Left cardiac atrium (tissue), 4 donors: ENCODE data around the gene DCUN1D5. TPM values are rescaled to one million over a fixed set of nuclear protein-coding genes. Genes with fewer than 3 reads are reported as not detected.
A peak's percentile ranks its signal among the peaks of the same experiment; 100 is the strongest.
"Not testable (repeated sequence)": the region's sequence is repeated elsewhere in the genome, so short reads cannot be mapped to it uniquely, and the experiment has no call there.

Experiments used
- ATAC-seq, 2 donors: fragments of 200-7000 bp; cut with Tn5 transposase; one replicate each; pipeline ENCODE4 v1.9.1; 2020; ENCODE audit warnings: mild to moderate bottlenecking in 2 of 2, moderate library complexity in 2 of 2
- DNase-seq: peaks from one replicate; pipeline ENCODE4 v3.0.0-alpha.2; 2020
- intact Hi-C, 2 donors: fragments of 100-400 bp; cut with DNase I; formaldehyde crosslinking; loops; one replicate each; pipeline versions ENCODE4 v1.14.1 to v1.15.1; 2022 to 2023
- total RNA-seq, 2 donors: library from RNA; stranded (reverse); fragmentation: NEBNext Ultra II Directional; extraction: Animal tissue kit (Norgen Biotek cat#: 25700); gene quantifications; one replicate each; pipeline ENCODE4 v1.2.1, GENCODE V29; 2021
- donor health status: DM: no; HTN: yes; CAD: no.
- donor health status: DM: no; HTN: yes; CAD: no; lungs with severe emphysema.
- donor health status: DM: yes; HTN: yes; CAD: no.
- donor health status: Dilated cardiomyopathy.

Gene DCUN1D5
- total RNA-seq, 2 donors from 2014 or later, result 18.5 to 25.4 TPM

GRCh38 chr11:103069367-103069766, 22.6 kb downstream of the DCUN1D5 start:
- DNase-seq (no peak), ATAC-seq (no peak)
- intact Hi-C loops, result no loop called here

DNA sequence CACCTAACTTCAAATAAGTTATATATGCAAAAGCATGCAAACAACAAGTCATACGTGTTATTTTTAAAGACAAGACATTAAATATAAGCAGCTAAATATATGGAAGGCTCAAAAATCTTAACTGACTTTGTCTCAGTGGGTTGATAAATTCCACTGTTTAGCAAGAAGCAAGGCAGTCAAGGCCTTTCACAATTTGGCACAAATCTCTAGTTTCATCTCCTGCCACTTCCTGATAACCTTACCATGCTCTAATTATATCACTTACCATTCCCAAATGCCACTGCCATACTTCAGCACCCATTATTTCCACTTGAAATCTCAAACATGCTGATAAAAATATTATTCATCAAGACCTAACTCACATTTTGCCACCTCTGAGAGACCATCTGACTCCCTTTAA, 24.8 kb downstream of the DCUN1D5 start:
- no peak for ATAC-seq
- intact Hi-C loops, result no loop called here
- no peak for DNase-seq

DNA sequence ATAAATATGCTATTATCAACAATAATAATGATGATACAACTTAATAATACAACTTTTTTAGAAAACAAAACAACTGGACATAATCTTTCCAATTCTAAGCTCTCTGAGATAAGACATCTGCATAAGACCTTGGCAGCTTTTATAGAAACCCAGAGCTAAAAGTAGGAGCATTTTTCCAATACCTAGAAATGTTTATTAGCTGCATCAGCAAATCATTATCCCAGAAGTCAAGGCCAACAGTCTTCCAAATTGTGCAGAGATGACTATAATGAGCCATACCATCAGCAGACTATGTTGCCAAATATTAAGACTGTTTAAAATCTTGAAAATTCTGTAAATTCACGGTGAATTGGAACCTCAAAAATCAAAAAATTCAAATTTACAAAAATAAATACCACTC, 30.3 kb downstream of the DCUN1D5 start:
- ATAC-seq, result no peak
- intact Hi-C loops, result no loop called here
- DNase-seq, result no peak

DNA sequence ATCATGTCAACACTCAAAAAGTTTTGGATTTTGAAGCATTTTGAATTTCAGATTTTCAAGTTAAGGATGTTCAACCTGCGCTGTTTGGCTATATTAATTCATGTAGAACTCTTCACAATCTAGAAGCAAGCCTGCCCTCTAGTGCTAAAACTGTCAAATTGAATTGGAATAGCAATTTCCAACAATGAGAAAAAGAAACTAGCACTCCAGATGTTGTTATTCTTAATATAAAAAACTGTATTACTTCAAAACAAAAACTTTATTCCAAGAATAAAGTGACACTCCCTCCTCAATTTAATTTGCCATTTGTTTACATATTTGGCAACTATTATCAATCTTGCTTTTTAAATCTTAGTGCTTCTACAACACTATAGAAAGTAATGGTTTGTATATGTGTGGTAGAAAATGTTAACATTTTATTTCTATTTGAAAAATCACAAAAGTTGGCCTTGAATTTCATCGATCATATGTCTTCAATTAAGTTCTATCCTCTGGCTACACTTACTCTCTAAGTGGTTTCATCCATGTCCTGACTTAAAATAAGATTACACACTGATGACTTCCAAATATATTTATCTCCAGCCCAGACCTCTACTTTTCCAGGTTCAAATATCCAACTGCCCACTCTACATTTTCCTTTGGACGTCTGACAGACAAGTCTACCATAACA, 36.6 kb downstream of the DCUN1D5 start:
- ATAC-seq (peak in 1 of 2 donors; percentile 43), DNase-seq (no peak)
- intact Hi-C loops, result no loop called here

GRCh38 chr11:103053997-103054396, 38.0 kb downstream of the DCUN1D5 start:
- ATAC-seq (no peak), DNase-seq (no peak)
- intact Hi-C loops, result no loop called here

- ATAC-seq (no peak), DNase-seq (no peak)
- intact Hi-C loops, result no loop called here
Measured at GRCh38 chr11:103051981-103052380, 40.0 kb downstream of the DCUN1D5 start.

DNA sequence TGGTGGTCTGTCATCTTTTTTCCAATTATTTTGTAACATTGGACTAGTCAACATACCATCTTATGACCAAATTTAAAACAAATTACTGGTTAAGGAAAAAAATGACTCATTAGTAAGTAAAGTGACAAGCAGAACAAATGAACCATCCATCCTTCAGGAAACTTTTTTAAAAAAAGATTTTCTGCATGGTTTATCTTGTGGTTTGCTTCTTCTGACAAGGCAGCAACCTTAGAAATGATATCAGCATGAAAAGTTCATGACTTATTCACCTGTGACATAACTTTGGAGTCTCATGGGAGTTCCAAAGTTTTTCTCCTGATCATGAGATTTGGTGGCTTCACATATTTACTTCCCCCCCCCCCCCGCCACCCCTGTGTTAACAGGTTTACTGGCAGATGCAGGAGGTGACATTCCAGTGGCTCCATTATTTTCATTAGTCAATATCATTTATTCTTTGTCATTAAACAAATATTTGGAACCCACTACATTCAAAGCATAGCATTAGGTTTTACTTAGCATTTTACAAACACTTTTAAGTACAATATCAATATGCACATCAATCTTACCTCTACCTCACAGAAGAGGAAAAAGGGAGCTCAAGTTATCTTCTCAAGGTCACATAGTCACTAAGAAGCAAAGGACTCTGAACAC, 40.7 kb downstream of the DCUN1D5 start:
- DNase-seq (no peak), ATAC-seq (no peak)
- intact Hi-C loops, result no loop called here

- ATAC-seq (no peak), DNase-seq (no peak)
- intact Hi-C loops, result no loop called here
Measured at GRCh38 chr11:103050351-103050750, 41.6 kb downstream of the DCUN1D5 start.

DNA sequence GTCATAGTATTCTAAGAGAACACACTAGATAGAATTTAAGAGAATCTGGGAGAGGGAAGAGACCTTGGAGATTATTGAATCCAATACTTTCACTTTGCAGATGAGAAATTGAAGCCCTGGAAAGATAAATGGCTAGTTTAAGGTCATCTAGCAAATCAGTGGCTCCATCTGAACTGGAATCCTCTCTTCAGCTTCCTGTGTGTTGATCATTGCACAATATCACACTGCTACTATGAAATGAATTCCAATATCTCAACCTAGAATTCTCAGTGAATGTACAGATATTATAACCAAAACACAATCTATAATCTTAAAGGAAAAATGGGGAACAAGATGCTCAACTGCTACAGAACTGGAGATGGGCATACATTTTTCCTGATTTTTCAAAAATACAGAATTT, 44.1 kb downstream of the DCUN1D5 start:
- no peak for ATAC-seq
- DNase-seq, result no peak
- intact Hi-C loops, result no loop called here

DNA sequence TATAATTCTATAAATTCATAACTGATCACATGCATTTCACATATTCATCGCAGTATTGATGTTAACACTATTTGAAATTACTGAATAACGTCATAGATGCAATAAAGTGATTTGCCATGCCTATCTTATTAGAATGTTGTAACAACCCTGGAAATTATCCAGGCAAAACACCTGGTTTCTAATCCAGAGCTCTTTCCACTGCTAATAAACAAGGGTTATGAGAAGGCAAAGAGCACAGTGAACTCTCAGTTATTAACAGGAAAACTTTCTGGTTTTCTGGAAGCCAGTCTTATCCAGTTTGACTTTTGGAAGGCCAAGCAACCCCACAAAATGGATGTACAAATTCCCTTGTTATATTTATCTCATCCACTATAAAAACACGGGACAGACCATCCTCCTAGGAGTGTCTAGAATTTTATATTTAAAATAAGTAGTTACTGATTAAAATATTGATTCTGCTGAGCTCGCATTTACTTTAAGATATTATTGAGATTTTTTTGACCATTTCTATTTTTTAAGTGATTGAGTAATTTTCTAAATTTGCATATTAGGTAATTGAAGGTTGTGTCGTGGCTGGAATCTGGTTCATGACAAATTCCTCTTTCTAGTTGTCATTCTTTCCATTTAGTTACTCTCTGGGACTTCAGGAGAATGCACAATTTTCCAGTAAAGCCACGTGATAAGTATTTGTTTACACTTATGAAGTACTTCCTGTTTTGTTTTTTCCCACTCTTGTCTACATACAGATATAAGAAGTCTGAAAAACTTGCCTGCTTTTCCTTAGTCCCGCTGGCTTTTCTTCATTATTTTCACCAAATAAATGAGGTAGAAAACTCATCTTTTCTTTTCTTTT, 47.9 kb downstream of the DCUN1D5 start:
- ATAC-seq (no peak), DNase-seq (no peak)
- intact Hi-C loops, result no loop called here

DNA sequence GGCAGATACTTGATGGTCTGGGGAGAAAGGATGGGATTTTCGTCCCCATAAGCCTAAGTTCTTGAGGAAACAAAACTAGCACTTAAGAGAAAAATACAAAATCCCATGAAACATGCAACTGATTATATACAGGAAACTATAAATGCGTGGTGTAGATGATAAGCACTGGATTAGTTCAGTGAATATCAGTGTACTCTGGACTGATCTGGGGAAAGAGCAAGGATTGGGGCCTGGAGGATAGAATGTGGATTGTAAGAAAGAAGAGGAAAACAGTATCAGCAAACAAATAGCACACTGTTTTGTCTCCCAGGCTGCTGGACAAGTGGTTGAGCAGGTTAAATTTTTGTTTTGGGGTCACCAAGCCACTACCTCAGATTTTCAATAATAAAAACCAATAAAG, 49.8 kb downstream of the DCUN1D5 start:
- DNase-seq, result no peak
- intact Hi-C loops, result no loop called here
- ATAC-seq, result no peak

DNA sequence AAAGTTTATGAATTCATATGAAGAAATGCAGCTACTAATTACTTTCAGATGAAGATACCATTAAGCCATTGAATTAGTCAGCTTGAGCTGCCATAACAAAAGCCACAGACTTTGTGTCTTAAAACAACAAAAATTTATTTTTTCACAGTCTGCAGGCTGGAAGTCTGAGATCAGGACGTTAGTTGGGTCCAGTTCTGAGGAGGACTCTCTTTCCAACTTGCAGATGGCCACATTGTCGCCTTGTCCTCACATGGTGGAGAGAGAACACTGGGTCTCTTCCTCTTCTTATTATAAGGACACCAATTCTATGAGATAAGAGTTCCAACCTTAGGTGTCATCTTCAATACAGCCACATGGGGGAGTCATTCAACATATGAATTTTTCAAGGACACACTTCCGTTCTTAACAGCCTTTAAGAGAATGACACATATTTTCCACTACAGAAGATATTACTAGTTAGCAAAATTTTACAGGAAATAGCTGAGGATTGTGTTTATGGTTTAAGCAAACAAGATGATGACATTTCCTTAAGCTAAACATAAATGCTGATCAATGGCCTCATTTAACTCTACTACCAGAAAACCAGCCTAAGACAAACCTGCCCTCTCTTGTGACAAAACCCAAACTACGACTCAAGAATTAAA, 56.0 kb downstream of the DCUN1D5 start:
- intact Hi-C loops, result no loop called here
- ATAC-seq (peak; percentile 44 to 70), DNase-seq (no peak)

DNA sequence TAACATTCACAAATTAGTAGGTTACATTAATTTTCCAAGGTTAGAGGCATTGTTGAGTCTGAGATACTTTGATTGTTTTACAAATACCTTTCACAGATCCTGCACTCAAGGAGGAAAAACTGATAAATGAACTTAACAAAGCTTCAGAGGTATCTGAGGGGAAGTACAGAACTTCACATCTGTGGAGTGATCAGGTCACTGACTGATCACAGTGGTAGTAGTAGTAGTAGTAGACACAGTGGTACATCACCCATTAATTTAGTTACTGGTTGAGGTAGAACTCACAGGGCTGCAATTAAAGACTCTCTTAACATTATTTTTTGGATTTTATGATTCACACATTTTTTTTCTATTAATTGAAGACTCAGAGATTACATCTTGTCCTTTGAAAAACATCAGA, 56.7 kb downstream of the DCUN1D5 start:
- intact Hi-C loops, result no loop called here
- no peak for DNase-seq
- no peak for ATAC-seq

DNA sequence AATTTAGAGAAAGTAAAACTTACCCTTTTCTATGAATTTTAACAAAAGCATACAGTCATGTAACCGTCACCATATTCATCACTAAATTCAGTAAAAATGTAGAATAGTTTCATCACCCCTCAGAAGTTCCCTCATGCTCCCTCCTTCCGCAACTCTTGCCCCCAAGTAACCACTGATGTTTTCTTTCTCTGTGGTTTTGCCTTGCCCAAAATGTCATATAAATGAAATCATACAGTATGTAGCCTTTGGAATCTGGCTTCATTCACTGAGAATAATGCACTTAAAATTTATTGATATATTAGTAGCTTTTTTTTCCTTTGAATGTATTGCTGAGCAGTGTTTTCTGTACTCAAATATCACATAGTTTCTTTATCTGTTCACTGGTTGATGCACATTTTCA, 60.1 kb downstream of the DCUN1D5 start:
- intact Hi-C loops, result no loop called here
- no peak for DNase-seq
- ATAC-seq, result no peak

- DNase-seq (no peak), ATAC-seq (no peak)
- intact Hi-C loops, result no loop called here
Measured at GRCh38 chr11:103029401-103029800, 62.6 kb downstream of the DCUN1D5 start.

DNA sequence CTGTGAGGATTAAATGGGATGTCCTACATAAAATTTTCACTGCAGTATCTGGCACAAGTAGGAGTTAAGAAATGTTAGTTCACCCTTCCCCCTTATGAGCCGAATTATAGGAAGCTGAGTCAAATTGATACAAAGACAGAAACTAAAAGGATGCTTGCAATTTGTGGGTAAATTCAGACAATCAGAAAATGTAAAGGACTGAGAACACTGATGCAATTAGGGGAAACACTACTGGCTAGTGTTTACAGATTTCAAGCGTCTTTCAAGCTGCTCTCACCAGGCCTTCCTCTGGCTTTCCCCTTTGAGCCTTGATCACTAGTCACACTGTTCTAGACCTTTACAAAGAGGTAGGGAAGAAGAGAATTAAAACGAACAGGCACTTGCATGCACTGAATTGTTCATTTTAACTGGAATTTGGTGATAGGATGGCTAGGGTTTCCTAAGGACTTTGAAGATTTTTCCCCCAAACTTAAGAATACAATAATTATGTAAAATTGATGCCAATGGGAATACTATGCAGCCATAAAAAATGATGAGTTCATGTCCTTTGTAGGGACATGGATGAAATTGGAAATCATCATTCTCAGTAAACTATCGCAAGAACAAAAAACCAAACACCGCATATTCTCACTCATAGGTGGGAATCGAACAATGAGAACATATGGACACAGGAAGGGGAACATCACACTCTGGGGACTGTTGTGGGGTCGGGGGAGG, 63.5 kb downstream of the DCUN1D5 start:
- ATAC-seq, intact Hi-C loops, DNase-seq: not testable (repeated sequence)

GRCh38 chr11:103024086-103024485, 67.9 kb downstream of the DCUN1D5 start:
- DNase-seq (no peak), ATAC-seq (peak in 1 of 2 donors; percentile 76)
- intact Hi-C loops, result no loop called here

DNA sequence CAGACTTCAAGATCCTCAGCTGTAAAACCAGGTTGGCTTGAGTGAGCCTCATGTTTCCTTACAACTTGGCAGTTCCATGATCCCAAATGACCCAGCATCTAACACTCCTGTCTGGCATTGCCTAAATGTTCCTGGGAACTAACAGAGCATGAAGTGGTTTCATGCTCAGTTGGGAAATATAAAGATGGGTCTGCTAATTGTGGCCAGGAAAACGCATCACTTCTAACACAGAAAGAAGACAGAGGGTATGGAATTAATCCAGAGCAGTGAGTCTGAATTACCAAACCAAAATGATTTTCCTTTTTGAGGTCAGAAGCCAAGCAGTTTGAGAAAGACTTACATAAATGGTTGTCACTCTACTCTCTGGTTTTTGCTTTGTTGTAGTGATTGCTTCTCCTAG, 75.9 kb downstream of the DCUN1D5 start:
- ATAC-seq (no peak), DNase-seq (no peak)
- intact Hi-C loops, result no loop called here

GRCh38 chr11:103013421-103013820, 78.5 kb downstream of the DCUN1D5 start:
- DNase-seq, result no peak
- ATAC-seq, result no peak
- intact Hi-C loops, result no loop called here
